ENCODE measurements around the gene EBF3. TPM values are rescaled to one million over a fixed set of nuclear protein-coding genes. Genes with fewer than 3 reads are reported as not detected.

EBF3 gene
- total and polyA plus RNA-seq, 10 donors, result 0.02 to 0.20 (median 0.13) TPM; not detected in 6

DNA sequence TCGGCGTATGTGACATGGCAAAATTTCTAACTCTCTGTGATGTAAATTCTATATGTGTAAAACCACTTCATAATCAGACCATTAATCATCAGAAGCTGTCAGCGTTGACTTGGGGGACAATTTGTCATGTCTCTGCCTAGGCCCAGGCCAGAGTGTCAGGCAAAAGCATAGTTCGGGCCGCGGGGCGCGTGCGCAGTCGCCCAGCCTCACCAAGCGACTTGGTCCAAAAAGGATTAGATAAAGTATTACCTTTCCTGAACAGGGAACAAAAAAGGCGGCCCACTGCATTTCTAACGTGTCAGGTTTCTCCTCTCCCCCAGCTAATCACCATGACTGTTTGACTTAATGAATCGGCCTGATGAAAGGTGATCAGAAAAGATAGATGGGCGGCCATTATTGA lies 114.2 kb downstream of the EBF3 start:
- no peaks in the 10 kb centered on the region for H3K36me3 ChIP-seq
- intact Hi-C loops (cut with DNase I; ENCODE audit: low total_unique reads), result no loop called here
- no peak overlapping the region for H3K4me3 ChIP-seq
- H3K27me3 ChIP-seq (replicated peaks in 1 of 7), result peaks cover 0 to 8% (median 0%) of the 10 kb centered on the region in 7 donors
- WGBS, 5 donors, result 93 to 95% (median 95%) methylated on average over 15 of the region's 15 CpGs
- TF ChIP-seq, protein P1, sequence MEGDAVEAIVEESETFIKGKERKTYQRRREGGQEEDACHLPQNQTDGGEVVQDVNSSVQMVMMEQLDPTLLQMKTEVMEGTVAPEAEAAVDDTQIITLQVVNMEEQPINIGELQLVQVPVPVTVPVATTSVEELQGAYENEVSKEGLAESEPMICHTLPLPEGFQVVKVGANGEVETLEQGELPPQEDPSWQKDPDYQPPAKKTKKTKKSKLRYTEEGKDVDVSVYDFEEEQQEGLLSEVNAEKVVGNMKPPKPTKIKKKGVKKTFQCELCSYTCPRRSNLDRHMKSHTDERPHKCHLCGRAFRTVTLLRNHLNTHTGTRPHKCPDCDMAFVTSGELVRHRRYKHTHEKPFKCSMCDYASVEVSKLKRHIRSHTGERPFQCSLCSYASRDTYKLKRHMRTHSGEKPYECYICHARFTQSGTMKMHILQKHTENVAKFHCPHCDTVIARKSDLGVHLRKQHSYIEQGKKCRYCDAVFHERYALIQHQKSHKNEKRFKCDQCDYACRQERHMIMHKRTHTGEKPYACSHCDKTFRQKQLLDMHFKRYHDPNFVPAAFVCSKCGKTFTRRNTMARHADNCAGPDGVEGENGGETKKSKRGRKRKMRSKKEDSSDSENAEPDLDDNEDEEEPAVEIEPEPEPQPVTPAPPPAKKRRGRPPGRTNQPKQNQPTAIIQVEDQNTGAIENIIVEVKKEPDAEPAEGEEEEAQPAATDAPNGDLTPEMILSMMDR (IDR thresholded peaks at IDR 0.05 in 8 of 11, conservative IDR thresholded peaks at IDR 0.05 in 3 of 11), result no peak
- TF ChIP-seq POLR2AphosphoS5 (IDR thresholded peaks at IDR 0.05) (no peak), POLR2A (IDR thresholded peaks at IDR 0.05) (no peak)
- DNase-seq, result no peak
- no peaks in the 10 kb centered on the region for H3K9me3 ChIP-seq
- peaks cover 0 to 6% (median 0%) of the 10 kb centered on the region in 6 donors for H3K4me1 ChIP-seq
- no peak overlapping the region for H3K27ac ChIP-seq

DNA sequence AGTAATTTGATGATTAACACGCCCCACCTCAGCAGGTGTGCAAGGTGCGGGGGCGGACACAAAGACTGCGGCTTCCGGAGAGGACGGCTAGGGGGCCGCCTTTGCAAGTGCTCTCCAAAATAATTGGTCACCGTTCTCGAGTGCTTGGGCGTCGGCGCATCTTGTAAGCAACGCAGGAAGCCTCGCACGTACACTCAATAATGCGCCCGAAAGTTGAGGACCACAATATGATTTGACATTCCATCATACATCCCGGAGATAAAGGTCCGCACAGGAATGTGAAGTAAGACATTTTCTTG lies 114.7 kb downstream of the EBF3 start:
- peaks cover 0 to 5% (median 0%) of the 10 kb centered on the region in 7 donors for H3K27me3 ChIP-seq (replicated peaks in 1 of 7)
- no peaks in the 10 kb centered on the region for H3K36me3 ChIP-seq
- peaks cover 0 to 6% (median 0%) of the 10 kb centered on the region in 6 donors for H3K4me1 ChIP-seq
- H3K4me3 ChIP-seq, result no peak overlapping the region
- intact Hi-C loops (cut with DNase I; ENCODE audit: low total_unique reads), result no loop called here
- TF ChIP-seq POLR2AphosphoS5 (IDR thresholded peaks at IDR 0.05), result no peak
- TF ChIP-seq, protein P1 (IDR thresholded peaks at IDR 0.05 in 8 of 11, conservative IDR thresholded peaks at IDR 0.05 in 3 of 11), result no peak
- TF ChIP-seq POLR2A (IDR thresholded peaks at IDR 0.05), result no peak
- 91 to 95% (median 94%) methylated on average over 19 of the region's 19 CpGs for WGBS, 5 donors
- DNase-seq, result no peak
- no peak overlapping the region for H3K27ac ChIP-seq
- no peaks in the 10 kb centered on the region for H3K9me3 ChIP-seq

DNA sequence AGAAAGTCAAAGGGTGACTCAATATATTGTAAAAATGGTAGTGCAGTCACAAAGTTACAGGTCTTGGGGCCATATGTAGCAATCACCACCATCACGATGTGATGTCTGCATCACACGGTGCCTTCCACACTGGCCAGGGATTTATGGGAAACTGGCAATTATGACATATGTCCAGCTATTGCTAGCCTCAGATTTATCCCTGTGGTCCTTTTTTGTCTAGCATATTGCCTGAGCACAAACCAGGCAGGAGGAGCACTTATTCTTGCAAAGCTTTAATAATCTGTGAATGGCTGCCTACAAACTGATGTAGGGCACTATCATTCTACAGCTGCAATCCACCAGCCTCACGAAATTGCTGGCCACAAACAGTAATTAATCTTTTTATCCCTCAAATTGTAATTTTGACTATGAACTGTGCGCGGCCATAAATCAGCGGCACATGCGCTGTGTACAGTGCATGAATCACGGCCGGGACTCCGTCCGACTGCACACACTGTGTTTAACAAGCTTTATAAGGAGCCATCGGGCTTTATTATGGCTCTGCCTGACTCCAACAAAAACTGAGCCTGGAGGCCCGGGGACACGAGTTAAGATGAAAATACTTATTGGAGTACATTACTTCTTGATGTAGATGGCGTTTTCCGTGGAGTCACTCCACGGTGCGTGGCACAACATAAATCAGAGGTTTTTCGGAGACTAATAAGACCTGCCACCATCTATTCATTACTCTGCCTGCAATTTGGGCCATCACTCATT lies 115.2 kb downstream of the EBF3 start:
- no peak overlapping the region for H3K4me3 ChIP-seq
- intact Hi-C loops (cut with DNase I; ENCODE audit: low total_unique reads), result no loop called here
- peaks cover 0 to 5% (median 0%) of the 10 kb centered on the region in 7 donors for H3K27me3 ChIP-seq (replicated peaks in 1 of 7)
- H3K9me3 ChIP-seq, result no peaks in the 10 kb centered on the region
- H3K4me1 ChIP-seq, result peaks cover 0 to 5% (median 0%) of the 10 kb centered on the region in 6 donors
- TF ChIP-seq, protein P1 (IDR thresholded peaks at IDR 0.05 in 8 of 11, conservative IDR thresholded peaks at IDR 0.05 in 3 of 11), result no peak
- TF ChIP-seq POLR2AphosphoS5 (IDR thresholded peaks at IDR 0.05) (no peak), POLR2A (IDR thresholded peaks at IDR 0.05) (no peak)
- no peak for DNase-seq
- no peaks in the 10 kb centered on the region for H3K36me3 ChIP-seq
- H3K27ac ChIP-seq, result no peak overlapping the region
- WGBS, 5 donors, result 92 to 94% (median 92%) methylated on average over 19 of the region's 19 CpGs

DNA sequence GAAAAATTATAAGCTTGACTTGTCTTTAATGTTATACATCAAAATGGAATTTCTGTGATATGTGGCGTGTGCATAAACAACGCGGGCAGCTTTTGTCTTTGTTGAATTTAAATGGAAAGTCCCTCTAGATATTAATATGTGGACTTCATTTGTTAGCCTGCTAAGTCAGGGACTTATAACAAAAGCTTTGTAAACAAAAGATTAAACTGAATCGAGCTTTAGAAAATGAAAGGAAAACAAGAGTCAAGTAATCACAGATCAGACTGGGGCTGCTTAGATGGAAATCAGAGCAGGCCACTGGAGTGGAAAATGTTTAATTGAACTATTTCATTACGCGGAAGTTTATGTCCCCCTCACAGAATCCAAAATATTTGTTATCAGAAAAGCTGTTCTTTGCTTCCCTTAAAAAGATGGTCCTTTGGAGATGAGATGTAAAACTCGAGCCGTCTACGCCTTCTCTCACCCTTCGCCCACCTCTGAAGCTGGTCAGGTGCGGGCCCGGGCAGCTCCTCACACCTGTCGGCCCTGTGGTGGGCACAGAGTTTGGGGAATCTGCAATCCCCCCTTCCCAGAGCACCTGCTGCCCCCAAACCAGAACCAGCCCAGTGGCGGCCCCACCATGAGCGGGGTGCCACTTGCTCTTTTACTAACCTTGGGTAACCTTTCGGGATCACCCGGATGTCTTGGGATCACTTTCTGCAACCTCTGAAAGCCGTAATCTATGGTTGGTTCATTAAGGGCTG lies 116.2 kb downstream of the EBF3 start:
- TF ChIP-seq POLR2A (IDR thresholded peaks at IDR 0.05) (no peak), POLR2AphosphoS5 (IDR thresholded peaks at IDR 0.05) (no peak)
- TF ChIP-seq, protein P1 (IDR thresholded peaks at IDR 0.05 in 8 of 11, conservative IDR thresholded peaks at IDR 0.05 in 3 of 11), result no peak
- peaks cover 0 to 5% (median 0%) of the 10 kb centered on the region in 7 donors for H3K27me3 ChIP-seq (replicated peaks in 1 of 7)
- H3K27ac ChIP-seq, result no peak overlapping the region
- no peaks in the 10 kb centered on the region for H3K9me3 ChIP-seq
- no peaks in the 10 kb centered on the region for H3K4me1 ChIP-seq
- H3K36me3 ChIP-seq, result no peaks in the 10 kb centered on the region
- intact Hi-C loops (cut with DNase I; ENCODE audit: low total_unique reads), result no loop called here
- no peak overlapping the region for H3K4me3 ChIP-seq
- no peak for DNase-seq
- WGBS, 5 donors, result 87 to 91% (median 88%) methylated on average over 18 of the region's 18 CpGs
